ENCODE data around the gene CLCN2.

DNA sequence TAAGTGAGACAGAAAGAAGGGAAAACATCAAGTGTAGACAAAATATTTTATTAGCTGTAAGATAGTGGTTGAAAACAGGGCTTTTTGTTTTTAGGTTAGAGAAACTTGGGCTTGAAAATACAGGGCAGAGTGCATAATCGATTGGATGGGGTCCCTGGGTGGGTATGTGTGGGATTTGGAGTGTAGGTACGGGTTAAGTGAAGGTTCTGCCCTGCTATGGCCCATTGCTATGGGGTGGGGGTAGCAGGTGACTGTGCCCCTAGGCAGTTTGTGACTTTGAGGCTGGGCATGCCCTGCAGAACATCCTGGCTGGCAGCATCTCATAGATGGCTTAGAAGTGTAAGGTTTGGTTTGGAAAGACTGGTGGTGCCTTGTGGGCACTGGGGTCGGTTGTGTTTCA, 27.7 kb downstream of the CLCN2 start:
- TF ChIP-seq POLR2A (IDR thresholded peaks at IDR 0.05; ENCODE audit: extremely low read depth, insufficient read length) (no peak), MYC (IDR thresholded peaks at IDR 0.05; ENCODE audit: low read depth, low read length) (no peak)
- TF ChIP-seq, protein P1, sequence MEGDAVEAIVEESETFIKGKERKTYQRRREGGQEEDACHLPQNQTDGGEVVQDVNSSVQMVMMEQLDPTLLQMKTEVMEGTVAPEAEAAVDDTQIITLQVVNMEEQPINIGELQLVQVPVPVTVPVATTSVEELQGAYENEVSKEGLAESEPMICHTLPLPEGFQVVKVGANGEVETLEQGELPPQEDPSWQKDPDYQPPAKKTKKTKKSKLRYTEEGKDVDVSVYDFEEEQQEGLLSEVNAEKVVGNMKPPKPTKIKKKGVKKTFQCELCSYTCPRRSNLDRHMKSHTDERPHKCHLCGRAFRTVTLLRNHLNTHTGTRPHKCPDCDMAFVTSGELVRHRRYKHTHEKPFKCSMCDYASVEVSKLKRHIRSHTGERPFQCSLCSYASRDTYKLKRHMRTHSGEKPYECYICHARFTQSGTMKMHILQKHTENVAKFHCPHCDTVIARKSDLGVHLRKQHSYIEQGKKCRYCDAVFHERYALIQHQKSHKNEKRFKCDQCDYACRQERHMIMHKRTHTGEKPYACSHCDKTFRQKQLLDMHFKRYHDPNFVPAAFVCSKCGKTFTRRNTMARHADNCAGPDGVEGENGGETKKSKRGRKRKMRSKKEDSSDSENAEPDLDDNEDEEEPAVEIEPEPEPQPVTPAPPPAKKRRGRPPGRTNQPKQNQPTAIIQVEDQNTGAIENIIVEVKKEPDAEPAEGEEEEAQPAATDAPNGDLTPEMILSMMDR (IDR thresholded peaks at IDR 0.05; ENCODE audit: low read depth, low read length): no peak
- TF ChIP-seq, protein P2, sequence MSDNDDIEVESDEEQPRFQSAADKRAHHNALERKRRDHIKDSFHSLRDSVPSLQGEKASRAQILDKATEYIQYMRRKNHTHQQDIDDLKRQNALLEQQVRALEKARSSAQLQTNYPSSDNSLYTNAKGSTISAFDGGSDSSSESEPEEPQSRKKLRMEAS (IDR thresholded peaks at IDR 0.05; ENCODE audit: low read depth, low read length): no peak

Data from NB4 (cell line).